Endothelial cell of umbilical vein (primary cell): Measurements from ENCODE around the gene RPL10A. TPM values are rescaled to one million over a fixed set of nuclear protein-coding genes. Genes with fewer than 3 reads are reported as not detected.

Experiments
- BruUV-seq: library from RNA; stranded (reverse); fragments of 400-500 nt; replicated peaks from 2 replicates; lab custom pipeline; 2021; lab: Mats Ljungman, UMichigan
- CTCF ChIA-PET: fragments of 300-600, 350-600 bp; sonication (Branson Sonifier 250); formaldehyde crosslinking; loops from one replicate; lab custom pipeline; 2021; ENCODE audit warnings: antibody characterized with exemption, inconsistent platforms; lab: Charles Lee
- POLR2A ChIA-PET: fragments of 300-600, 350-600 bp; sonication (Branson Sonifier 250); formaldehyde crosslinking; loops from one replicate; lab custom pipeline; 2021; ENCODE audit warnings: antibody characterized with exemption, inconsistent platforms; lab: Charles Lee
- DNase-seq: peaks from one replicate; pipeline ENCODE4 v3.0.0-alpha.2; 2011; ENCODE audit warnings: low read depth, low spot score
- FAIRE-seq: peaks from 2 replicates; lab custom pipeline; 2011; peaks lifted over from hg19 to GRCh38; lab: Jason Lieb, UNC
- H2AFZ ChIP-seq: 2 replicates; pipeline ENCODE4 v1.6.0; 2012; ENCODE audit warnings: low read depth, low read length, control low read depth, inconsistent platforms
- H3K27ac ChIP-seq: 2 replicates; pipeline ENCODE4 v1.5.1; 2011; ENCODE audit warnings: low read depth, mild to moderate bottlenecking, control low read depth, low read length, moderate library complexity; ENCODE audit not compliant: insufficient read depth
- H3K27me3 ChIP-seq, 2 experiments: 2 replicates each; pipeline versions ENCODE4 v1.6.0 to v1.6.1; 2011; ENCODE audit warnings: low read length in 2 of 2, mixed read lengths in 1 of 2; ENCODE audit not compliant: control insufficient read depth in 2 of 2, insufficient read depth in 2 of 2
- H3K36me3 ChIP-seq, 2 experiments: 2 replicates in 1 of 2; 3 replicates in 1 of 2; pipeline ENCODE4 v1.5.1; 2011; ENCODE audit warnings: low read length in 2 of 2, mild to moderate bottlenecking in 1 of 2, moderate library complexity in 1 of 2; ENCODE audit not compliant: control insufficient read depth in 2 of 2, insufficient read depth in 2 of 2; ENCODE audit errors: extremely low read depth in 1 of 2
- H3K4me1 ChIP-seq: 3 replicates; pipeline ENCODE4 v1.5.1; 2011; ENCODE audit warnings: mild to moderate bottlenecking, low read length; ENCODE audit not compliant: control insufficient read depth, insufficient read depth; ENCODE audit errors: extremely low read depth
- H3K4me2 ChIP-seq: 2 replicates; pipeline ENCODE4 v1.6.1; 2011; ENCODE audit warnings: low read length, control low read depth, mixed read lengths; ENCODE audit not compliant: insufficient read depth
- H3K4me3 ChIP-seq, 3 experiments: fragments of 200-600 bp in 1 of 3; sonication (generic), shearing (Covaris generic) in 1 of 3; replicated peaks in 1 of 3; 2 replicates each; pipeline ENCODE4 v1.5.1; 2011 to 2016; ENCODE audit warnings: control low read depth in 3 of 3, low read length in 3 of 3, mild to moderate bottlenecking in 2 of 3, inconsistent platforms in 1 of 3, low read depth in 1 of 3, moderate library complexity in 1 of 3; ENCODE audit not compliant: insufficient read depth in 1 of 3
- H3K79me2 ChIP-seq: 2 replicates; pipeline ENCODE4 v1.6.0; 2012; ENCODE audit warnings: low read length, inconsistent platforms; ENCODE audit not compliant: control insufficient read depth, insufficient read depth
- H3K9ac ChIP-seq: replicated peaks from 2 replicates; pipeline ENCODE3; 2011; ENCODE audit warnings: low read length, control low read depth; ENCODE audit not compliant: insufficient read depth; ENCODE audit errors: extremely low read depth
- H3K9me1 ChIP-seq: replicated peaks from 3 replicates; pipeline ENCODE4 v1.6.0; 2011; ENCODE audit warnings: mild to moderate bottlenecking, low read length; ENCODE audit not compliant: control insufficient read depth, insufficient read depth; ENCODE audit errors: extremely low read depth
- H3K9me3 ChIP-seq: replicated peaks from 2 replicates; pipeline ENCODE4 v1.5.1; 2012; ENCODE audit warnings: low read length, inconsistent platforms; ENCODE audit not compliant: control insufficient read depth, insufficient read depth
- H4K20me1 ChIP-seq: replicated peaks from 2 replicates; pipeline ENCODE3; 2011; ENCODE audit warnings: mild to moderate bottlenecking, low read length; ENCODE audit not compliant: control insufficient read depth, insufficient read depth; ENCODE audit errors: extremely low read depth
- EZH2 ChIP-seq: IDR thresholded peaks from 2 replicates; pipeline ENCODE4 v1.6.1; 2012; ENCODE audit warnings: borderline replicate concordance, low read depth, mild to moderate bottlenecking, moderate library complexity, low read length, inconsistent platforms; ENCODE audit not compliant: severe bottlenecking
- FOS ChIP-seq: IDR thresholded peaks from 2 replicates; pipeline ENCODE4 v1.6.1; 2011; ENCODE audit warnings: mild to moderate bottlenecking, low read length, moderate library complexity, borderline replicate concordance; ENCODE audit not compliant: insufficient read depth
- GATA2 ChIP-seq: IDR thresholded peaks from 2 replicates; pipeline ENCODE4 v1.7.0; 2011; ENCODE audit warnings: low read depth, mild to moderate bottlenecking, moderate library complexity, mixed read lengths, low read length; ENCODE audit not compliant: insufficient read length, insufficient read depth
- JUN ChIP-seq: IDR thresholded peaks from 2 replicates; pipeline ENCODE4 v1.6.1; 2011; ENCODE audit warnings: borderline replicate concordance, low read depth; ENCODE audit not compliant: insufficient read length, insufficient read depth
- MYC ChIP-seq: IDR thresholded peaks from one replicate; pipeline ENCODE4 v1.6.1; 2011; ENCODE audit warnings: mild to moderate bottlenecking, low read depth, low read length
- POLR2A ChIP-seq: IDR thresholded peaks from 2 replicates; pipeline ENCODE4 v1.6.1; 2012; ENCODE audit warnings: low read depth, mild to moderate bottlenecking, control low read depth, low read length
- POLR2AphosphoS5 ChIP-seq: IDR thresholded peaks from 2 replicates; pipeline ENCODE4 v1.6.1; 2012; ENCODE audit warnings: low read depth, mild to moderate bottlenecking, control low read depth, low read length, moderate library complexity; ENCODE audit not compliant: insufficient read depth
- dilution Hi-C: fragments of 300-500 bp; cut with MboI; formaldehyde crosslinking; loops from one replicate; pipeline ENCODE4 v1.15.0; 2019; ENCODE audit warnings: low sequenced_read_pairs; ENCODE audit not compliant: extremely low pct_ligation_motif_present
- intact Hi-C: fragments of 100-400 bp; cut with micrococcal nuclease; formaldehyde crosslinking; loops from one replicate; pipeline ENCODE4 v1.10.0; 2022
- polyA plus RNA-seq, 4 experiments: library from polyadenylated mRNA; depleted of rRNA in 3 of 4; stranded (reverse) in 3 of 4; unstranded in 1 of 4; fragments of >200 nt; gene quantifications; 2 replicates each; pipeline versions ENCODE4 v1.2.1 to v1.2.3, GENCODE V29; 2011 to 2012; ENCODE audit warnings: missing spikeins in 1 of 4
- total RNA-seq: library from RNA; stranded (reverse); gene quantifications from 2 replicates; pipeline ENCODE4 v1.2.3, GENCODE V29; 2021
- TF ChIP-seq, protein P1 (sequence below): IDR thresholded peaks from 2 replicates; pipeline ENCODE4 v1.6.1; 2011; ENCODE audit not compliant: insufficient read depth, insufficient read length
- TF ChIP-seq, protein P2 (sequence below), 2 donors: IDR thresholded peaks; 1 replicate in 1 of 2; 2 replicates in 1 of 2; pipeline ENCODE4 v1.5.1; 2011; ENCODE audit warnings: low read length in 2 of 2, mild to moderate bottlenecking in 2 of 2, moderate library complexity in 2 of 2, control low read depth in 1 of 2, inconsistent platforms in 1 of 2, low read depth in 1 of 2; ENCODE audit not compliant: insufficient read depth in 1 of 2; ENCODE audit errors: extremely low read depth in 1 of 2

The RPL10A gene
- total and polyA plus RNA-seq, 2 donors (not counting 3 experiments of a cell fraction or from before 2014, with no cell fraction given) = 1,339 to 1,956 TPM

DNA sequence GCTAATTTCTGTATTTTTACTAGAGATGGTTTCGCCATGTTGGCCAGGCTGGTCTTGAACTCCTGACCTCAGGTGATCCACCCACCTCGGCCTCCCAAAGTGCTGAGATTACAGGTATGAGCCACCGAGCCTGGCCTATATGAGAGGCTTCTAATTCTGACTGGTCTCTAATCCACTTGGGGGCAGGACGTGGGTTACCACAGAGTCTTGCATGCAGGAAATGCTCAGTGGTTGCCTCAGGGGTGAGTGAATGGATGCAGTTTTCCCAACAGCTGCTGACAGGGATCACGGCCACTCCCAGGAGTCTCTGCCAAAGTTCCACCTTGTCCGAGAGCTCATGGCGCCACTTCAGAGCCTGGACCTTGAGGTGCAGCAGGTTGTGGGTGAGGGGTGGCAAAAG lies 22.5 kb upstream of the RPL10A start:
- Histone ChIP-seq H3K79me2 (no peaks in the 10 kb centered on the region), H4K20me1 (no peaks in the 10 kb centered on the region), H3K4me2 (no peak overlapping the region), H2AFZ (no peak overlapping the region), H3K4me3 (no peak overlapping the region), H3K27me3 (peaks cover 0 to 1% of the 10 kb centered on the region in 2 experiments), H3K36me3 (no peaks in the 10 kb centered on the region), H3K9ac (no peak overlapping the region), H3K9me3 (no peaks in the 10 kb centered on the region), H3K9me1 (no peaks in the 10 kb centered on the region), H3K27ac (no peak overlapping the region), H3K4me1 (no peaks in the 10 kb centered on the region)
- dilution Hi-C loops (no loop called here), intact Hi-C loops (no loop called here)
- CTCF ChIA-PET = interaction anchor here (1.0 to 9.3 kb wide), 3 partner anchors 23 to 104 kb away, joined by 3 to 228 read pairs (median 8); partner anchors contain the start of gene PPARD
- FAIRE-seq (no peak), DNase-seq (no peak)
- POLR2A ChIA-PET = no interaction called here
- TF ChIP-seq EZH2 (no peak), FOS (no peak), GATA2 (no peak), MYC (no peak), POLR2AphosphoS5 (no peak), POLR2A (no peak), JUN (no peak)
- TF ChIP-seq, protein P1, sequence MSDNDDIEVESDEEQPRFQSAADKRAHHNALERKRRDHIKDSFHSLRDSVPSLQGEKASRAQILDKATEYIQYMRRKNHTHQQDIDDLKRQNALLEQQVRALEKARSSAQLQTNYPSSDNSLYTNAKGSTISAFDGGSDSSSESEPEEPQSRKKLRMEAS = no peak
- TF ChIP-seq, protein P2, sequence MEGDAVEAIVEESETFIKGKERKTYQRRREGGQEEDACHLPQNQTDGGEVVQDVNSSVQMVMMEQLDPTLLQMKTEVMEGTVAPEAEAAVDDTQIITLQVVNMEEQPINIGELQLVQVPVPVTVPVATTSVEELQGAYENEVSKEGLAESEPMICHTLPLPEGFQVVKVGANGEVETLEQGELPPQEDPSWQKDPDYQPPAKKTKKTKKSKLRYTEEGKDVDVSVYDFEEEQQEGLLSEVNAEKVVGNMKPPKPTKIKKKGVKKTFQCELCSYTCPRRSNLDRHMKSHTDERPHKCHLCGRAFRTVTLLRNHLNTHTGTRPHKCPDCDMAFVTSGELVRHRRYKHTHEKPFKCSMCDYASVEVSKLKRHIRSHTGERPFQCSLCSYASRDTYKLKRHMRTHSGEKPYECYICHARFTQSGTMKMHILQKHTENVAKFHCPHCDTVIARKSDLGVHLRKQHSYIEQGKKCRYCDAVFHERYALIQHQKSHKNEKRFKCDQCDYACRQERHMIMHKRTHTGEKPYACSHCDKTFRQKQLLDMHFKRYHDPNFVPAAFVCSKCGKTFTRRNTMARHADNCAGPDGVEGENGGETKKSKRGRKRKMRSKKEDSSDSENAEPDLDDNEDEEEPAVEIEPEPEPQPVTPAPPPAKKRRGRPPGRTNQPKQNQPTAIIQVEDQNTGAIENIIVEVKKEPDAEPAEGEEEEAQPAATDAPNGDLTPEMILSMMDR (IDR thresholded peaks at IDR 0.05; ENCODE audit: extremely low read depth in 1 of 2, insufficient read depth in 1 of 2, low read depth in 1 of 2, low read length in 2 of 2) = no peak
- no TSS peak for BruUV-seq
